Progenitor cell of endocrine pancreas (in vitro differentiated cells): Measurements from ENCODE around the gene OSBPL6. TPM values are rescaled to one million over a fixed set of nuclear protein-coding genes. Genes with fewer than 3 reads are reported as not detected.

Source experiments
- DNase-seq: peaks from one replicate; pipeline ENCODE4 v3.0.0; 2021; ENCODE audit warnings: low spot score; ENCODE audit not compliant: unreplicated experiment
- H3K27ac Mint-ChIP-seq: 2 replicates; pipeline ENCODE4 v1.8.0; 2021; ENCODE audit warnings: mild to moderate bottlenecking, moderate library complexity, mixed read lengths
- H3K27me3 Mint-ChIP-seq: 2 replicates; pipeline ENCODE4 v1.8.0; 2021; ENCODE audit warnings: mixed read lengths
- H3K36me3 Mint-ChIP-seq: 2 replicates; pipeline ENCODE4 v1.8.0; 2022; ENCODE audit warnings: mixed read lengths; ENCODE audit not compliant: insufficient read depth
- H3K4me1 Mint-ChIP-seq: 2 replicates; pipeline ENCODE4 v1.8.0; 2021; ENCODE audit warnings: low read depth, mixed read lengths
- H3K4me3 Mint-ChIP-seq: 2 replicates; pipeline ENCODE4 v1.8.0; 2021; ENCODE audit warnings: low read depth, mild to moderate bottlenecking, moderate library complexity, mixed read lengths
- H3K9me3 Mint-ChIP-seq: 2 replicates; pipeline ENCODE4 v1.8.0; 2021; ENCODE audit warnings: low read depth, mixed read lengths
- total RNA-seq: library from RNA; stranded (reverse); gene quantifications from 2 replicates; pipeline ENCODE4 v1.2.1, GENCODE V29; 2021
- TF ChIP-seq, protein P1 (sequence below): fragments of 200-600 bp; sonication (generic); IDR thresholded peaks from one replicate; pipeline ENCODE4 v1.5.0; 2021; ENCODE audit warnings: antibody characterized with exemption, mild to moderate bottlenecking; ENCODE audit not compliant: unreplicated experiment

OSBPL6 gene
- total RNA-seq, 1 donor from 2014 or later = 2.4 TPM

DNA sequence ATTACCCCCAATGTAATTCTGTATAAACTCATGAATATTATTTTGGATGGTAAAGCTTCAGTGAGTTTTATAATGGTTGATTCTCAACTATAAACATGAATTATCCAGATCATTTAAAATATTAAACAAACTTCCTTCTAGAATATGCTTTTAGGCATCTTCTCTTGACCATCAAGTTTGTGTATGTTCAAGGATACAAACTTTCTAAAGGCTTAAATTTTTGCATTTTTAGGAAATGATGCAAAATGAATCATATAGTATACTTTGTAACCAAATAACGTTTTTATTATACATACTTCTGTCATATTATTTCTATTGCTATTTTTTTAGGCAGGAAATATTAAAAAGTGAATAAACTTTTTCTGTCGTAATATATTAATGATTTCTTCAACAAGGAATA, 62.8 kb downstream of the OSBPL6 start:
- Mint-ChIP-seq H3K27me3 (no peaks in the 10 kb centered on the region), H3K4me3 (no peak overlapping the region), H3K27ac (no peak overlapping the region), H3K4me1 (peaks cover 5% of the 10 kb centered on the region), H3K9me3 (no peaks in the 10 kb centered on the region), H3K36me3 (no peaks in the 10 kb centered on the region)
- TF ChIP-seq, protein P1, sequence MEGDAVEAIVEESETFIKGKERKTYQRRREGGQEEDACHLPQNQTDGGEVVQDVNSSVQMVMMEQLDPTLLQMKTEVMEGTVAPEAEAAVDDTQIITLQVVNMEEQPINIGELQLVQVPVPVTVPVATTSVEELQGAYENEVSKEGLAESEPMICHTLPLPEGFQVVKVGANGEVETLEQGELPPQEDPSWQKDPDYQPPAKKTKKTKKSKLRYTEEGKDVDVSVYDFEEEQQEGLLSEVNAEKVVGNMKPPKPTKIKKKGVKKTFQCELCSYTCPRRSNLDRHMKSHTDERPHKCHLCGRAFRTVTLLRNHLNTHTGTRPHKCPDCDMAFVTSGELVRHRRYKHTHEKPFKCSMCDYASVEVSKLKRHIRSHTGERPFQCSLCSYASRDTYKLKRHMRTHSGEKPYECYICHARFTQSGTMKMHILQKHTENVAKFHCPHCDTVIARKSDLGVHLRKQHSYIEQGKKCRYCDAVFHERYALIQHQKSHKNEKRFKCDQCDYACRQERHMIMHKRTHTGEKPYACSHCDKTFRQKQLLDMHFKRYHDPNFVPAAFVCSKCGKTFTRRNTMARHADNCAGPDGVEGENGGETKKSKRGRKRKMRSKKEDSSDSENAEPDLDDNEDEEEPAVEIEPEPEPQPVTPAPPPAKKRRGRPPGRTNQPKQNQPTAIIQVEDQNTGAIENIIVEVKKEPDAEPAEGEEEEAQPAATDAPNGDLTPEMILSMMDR = no peak
- no peak for DNase-seq

DNA sequence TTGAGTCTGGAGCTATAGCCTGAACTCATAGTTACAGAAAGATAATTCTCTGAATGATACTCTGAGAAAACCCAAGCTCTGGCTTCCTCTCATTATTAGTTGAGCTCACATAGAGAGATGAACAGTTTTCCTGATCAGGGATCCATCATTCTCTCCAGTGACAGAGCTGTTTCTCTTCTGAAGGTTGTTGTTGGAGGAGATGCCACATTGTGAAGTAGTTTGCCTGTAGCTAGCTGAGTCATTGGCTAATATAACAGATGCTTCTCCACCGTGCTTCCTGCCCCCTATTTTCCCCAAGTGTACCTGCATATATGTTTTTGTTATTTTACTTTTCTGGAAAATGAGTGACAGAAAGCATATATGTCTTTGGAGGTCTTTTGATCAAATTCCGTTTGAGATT, 64.6 kb downstream of the OSBPL6 start:
- Mint-ChIP-seq H3K27me3 (no peaks in the 10 kb centered on the region), H3K36me3 (no peaks in the 10 kb centered on the region), H3K9me3 (no peaks in the 10 kb centered on the region), H3K4me3 (no peak overlapping the region), H3K27ac (no peak overlapping the region), H3K4me1 (peaks cover 5% of the 10 kb centered on the region)
- TF ChIP-seq, protein P1 = no peak
- DNase-seq = no peak

DNA sequence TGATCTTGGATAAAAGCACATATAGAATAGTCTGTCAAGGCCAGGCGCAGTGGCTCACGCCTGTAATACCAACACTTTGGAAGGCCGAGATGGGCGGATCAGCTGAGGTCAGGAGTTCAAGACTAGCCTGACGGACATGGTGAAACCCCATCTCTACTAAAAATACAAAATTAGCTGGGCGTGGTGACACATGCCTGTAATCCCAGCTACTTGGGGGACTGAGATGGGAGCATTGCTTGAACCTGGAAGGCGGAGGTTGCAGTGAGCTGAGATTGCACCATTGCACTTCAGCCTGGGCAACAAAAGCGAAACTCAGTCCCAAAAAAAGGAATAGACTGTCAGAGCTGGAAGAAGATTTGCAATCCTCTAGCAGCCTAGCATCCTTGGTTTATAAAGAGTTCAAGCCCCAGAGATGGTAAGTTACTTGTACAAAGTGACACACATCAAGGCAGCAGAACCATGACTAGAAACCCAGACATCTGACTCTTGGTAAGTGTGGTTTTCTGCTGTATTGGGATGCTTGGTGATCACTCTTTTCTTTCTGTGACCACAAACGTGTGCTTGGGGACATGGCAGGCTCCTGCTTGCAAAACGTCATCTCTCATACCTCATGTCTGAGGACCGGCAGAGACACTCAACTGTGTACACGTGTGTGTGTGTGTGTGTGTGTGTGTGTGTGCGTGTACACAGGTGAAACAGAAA, 69.0 kb downstream of the OSBPL6 start:
- Mint-ChIP-seq H3K27me3 (peaks cover 2% of the 10 kb centered on the region), H3K4me1 (no peaks in the 10 kb centered on the region), H3K36me3 (no peaks in the 10 kb centered on the region), H3K27ac (no peak overlapping the region), H3K9me3 (no peaks in the 10 kb centered on the region), H3K4me3 (no peak overlapping the region)
- TF ChIP-seq, protein P1 = no peak
- no peak for DNase-seq

DNA sequence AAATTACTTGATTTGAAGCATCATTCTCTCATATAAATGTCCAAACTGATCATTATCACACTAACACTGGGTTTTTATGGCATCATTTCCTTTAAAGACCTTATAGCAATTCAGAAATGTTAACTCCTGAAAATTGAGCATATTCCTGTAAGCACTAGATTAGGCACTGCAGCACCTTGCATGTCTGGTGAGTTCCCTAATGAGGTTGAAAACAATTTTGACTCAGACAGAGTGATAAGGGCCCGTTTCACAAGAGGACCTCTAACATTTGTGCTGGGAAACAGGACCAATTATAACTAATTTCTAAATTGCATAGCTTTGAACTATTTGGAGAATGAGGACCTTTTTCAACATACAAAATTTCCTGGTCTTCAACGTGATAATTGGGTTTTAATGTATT, 69.9 kb downstream of the OSBPL6 start:
- H3K4me1 Mint-ChIP-seq = no peaks in the 10 kb centered on the region
- H3K4me3 Mint-ChIP-seq = no peak overlapping the region
- no peak for DNase-seq
- no peak overlapping the region for H3K27ac Mint-ChIP-seq
- TF ChIP-seq, protein P1 = no peak
- peaks cover 2% of the 10 kb centered on the region for H3K27me3 Mint-ChIP-seq
- no peaks in the 10 kb centered on the region for H3K36me3 Mint-ChIP-seq
- H3K9me3 Mint-ChIP-seq = no peaks in the 10 kb centered on the region

DNA sequence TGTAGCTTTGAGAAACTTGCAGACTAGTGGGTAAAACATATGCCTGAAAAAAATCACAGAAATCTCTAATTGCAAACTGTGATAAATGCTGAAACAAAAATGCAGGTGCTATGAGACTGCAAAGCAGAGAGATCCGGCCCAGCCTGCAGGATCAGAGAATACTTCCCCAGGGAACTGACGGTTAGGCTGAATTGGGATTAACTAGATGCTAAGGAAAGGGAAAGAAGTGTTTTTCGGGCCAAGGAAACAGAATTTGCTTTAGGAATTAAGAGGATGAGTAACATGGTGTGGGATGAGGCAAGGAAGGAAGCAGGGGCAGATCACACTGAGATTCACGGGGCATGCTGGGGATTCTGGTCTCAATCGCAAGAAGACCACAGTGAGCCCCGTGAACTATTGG, 71.5 kb downstream of the OSBPL6 start:
- TF ChIP-seq, protein P1 = no peak
- Mint-ChIP-seq H3K9me3 (no peaks in the 10 kb centered on the region), H3K27ac (no peak overlapping the region), H3K27me3 (peaks cover 2% of the 10 kb centered on the region), H3K4me3 (no peak overlapping the region), H3K4me1 (no peaks in the 10 kb centered on the region), H3K36me3 (no peaks in the 10 kb centered on the region)
- DNase-seq = no peak
